T-helper 2 cell (primary cell): Measurements from ENCODE around the gene TIE1.

ENCODE experiments used
- DNase-seq, 5 experiments: peaks; one replicate each; pipeline versions ENCODE4 v3.0.0 to v3.0.0-alpha.2; 2012 to 2022

The TIE1 gene

DNA sequence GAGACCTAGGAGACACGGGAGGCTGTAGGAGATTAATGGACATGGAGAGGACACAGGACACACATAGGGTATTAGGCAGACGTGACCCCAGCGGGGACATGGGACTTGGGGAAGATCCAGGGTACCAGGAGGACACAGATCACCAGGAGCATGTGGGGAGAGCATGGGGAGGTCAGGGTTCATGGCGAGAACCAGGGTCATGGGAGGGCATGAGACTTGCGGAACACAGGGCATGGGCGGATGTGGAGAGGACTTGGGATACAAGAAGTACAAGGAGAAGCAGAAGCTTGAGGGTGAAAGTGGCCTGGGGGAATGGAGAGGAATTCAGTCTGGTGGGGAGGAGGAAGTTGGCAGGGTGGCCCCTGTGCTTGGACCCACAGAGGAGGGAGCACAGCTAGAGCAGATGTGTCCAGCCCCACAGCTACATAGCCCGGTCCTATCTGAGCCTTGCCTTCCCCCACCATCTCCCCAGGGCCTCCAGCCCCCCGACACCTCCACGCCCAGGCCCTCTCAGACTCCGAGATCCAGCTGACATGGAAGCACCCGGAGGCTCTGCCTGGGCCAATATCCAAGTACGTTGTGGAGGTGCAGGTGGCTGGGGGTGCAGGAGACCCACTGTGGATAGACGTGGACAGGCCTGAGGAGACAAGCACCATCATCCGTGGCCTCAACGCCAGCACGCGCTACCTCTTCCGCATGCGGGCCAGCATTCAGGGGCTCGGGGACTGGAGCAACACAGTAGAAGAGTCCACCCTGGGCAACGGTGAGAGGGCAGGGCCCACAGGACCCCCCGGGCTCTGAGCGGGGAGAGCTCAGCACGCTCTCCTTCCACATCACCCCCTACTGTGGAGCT, 12.1 kb downstream of the TIE1 start:
- DNase-seq, result no peak

DNA sequence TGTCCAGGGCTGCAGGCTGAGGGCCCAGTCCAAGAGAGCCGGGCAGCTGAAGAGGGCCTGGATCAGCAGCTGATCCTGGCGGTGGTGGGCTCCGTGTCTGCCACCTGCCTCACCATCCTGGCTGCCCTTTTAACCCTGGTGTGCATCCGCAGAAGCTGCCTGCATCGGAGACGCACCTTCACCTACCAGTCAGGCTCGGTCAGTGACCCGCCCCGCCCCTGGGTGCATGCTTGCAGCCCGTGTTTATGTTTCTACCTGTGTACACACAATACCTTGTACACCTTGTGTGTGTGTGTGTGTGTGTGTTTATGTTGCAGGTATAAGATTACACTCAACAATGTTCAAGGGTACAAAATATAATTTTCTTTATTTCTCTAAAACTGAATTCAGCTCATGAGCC, 13.0 kb downstream of the TIE1 start:
- no peak for DNase-seq

GRCh38 chr1:43314233-43314632, 13.5 kb downstream of the TIE1 start:
- no peak for DNase-seq

DNA sequence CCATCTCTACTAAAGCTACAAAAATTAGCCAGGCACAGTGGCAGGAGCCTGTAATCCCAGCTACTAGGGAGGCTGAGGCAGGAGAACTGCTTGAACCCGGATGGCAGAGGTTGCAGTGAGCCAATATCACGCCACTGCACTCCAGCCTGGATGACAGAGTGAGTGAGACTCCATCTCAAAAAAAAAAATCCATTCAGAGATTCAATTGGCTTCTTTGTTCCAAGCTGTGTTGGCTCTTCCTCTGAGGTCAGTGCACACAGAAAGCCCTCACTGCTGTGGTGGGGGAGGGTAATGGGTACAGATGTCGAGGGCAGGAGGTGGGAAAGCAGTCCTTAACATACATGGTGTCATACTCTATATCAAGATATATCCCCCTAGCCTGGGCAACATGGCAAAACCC, 14.7 kb downstream of the TIE1 start:
- DNase-seq, result no peak

GRCh38 chr1:43315963-43316737, 15.4 kb downstream of the TIE1 start:
- no peak for DNase-seq

GRCh38 chr1:43316738-43317520, 16.1 kb downstream of the TIE1 start:
- no peak for DNase-seq

GRCh38 chr1:43317817-43318471, 17.2 kb downstream of the TIE1 start:
- DNase-seq, result no peak

GRCh38 chr1:43318831-43319230, 18.0 kb downstream of the TIE1 start:
- no peak for DNase-seq

DNA sequence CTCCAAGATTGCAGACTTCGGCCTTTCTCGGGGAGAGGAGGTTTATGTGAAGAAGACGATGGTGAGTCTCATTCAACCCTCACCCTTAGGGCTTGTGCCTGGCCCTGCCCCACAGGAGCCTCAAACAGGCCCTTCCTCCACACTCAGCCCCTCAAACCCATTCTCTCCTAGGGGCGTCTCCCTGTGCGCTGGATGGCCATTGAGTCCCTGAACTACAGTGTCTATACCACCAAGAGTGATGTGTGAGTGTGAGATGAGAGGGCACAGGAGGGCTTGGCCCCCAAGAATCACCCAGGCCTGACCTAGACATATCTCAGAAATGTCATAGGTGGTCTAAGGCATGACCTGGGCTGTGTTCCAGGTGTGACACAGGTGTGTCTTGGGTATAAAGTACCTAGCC, 18.5 kb downstream of the TIE1 start:
- no peak for DNase-seq

GRCh38 chr1:43319766-43320165, 19.0 kb downstream of the TIE1 start:
- no peak for DNase-seq

DNA sequence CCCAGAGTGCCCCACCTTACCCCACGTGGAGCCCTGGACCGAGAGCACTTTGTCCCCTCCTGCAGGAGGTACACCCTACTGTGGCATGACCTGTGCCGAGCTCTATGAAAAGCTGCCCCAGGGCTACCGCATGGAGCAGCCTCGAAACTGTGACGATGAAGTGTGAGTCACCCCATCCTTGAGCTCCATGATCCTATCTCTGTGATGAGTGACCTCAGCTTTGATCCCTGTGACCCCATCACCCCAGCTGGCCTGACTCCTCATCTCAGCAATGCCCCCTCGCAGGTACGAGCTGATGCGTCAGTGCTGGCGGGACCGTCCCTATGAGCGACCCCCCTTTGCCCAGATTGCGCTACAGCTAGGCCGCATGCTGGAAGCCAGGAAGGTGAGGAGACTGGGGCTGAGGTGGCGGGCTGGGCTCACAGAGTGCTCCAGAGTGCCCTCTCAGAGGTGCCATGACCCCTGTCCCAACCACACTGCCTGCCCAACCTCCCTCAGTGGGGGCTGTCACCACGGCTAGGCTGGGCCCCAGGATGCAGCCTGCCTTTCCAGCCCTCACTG, 20.6 kb downstream of the TIE1 start:
- DNase-seq, result no peak

DNA sequence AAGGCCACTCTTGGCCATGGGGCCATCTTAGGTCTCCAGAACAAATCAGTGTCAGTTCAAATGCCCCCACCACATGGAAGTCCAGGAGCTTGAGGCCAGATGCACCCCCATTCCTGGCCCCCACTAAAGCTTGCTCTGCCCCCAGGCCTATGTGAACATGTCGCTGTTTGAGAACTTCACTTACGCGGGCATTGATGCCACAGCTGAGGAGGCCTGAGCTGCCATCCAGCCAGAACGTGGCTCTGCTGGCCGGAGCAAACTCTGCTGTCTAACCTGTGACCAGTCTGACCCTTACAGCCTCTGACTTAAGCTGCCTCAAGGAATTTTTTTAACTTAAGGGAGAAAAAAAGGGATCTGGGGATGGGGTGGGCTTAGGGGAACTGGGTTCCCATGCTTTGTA, 21.7 kb downstream of the TIE1 start:
- DNase-seq, result no peak

GRCh38 chr1:43324810-43325209, 24.0 kb downstream of the TIE1 start:
- no peak for DNase-seq

- DNase-seq, result no peak
Measured at GRCh38 chr1:43325381-43325780, 24.6 kb downstream of the TIE1 start.

GRCh38 chr1:43327549-43328292, 26.9 kb downstream of the TIE1 start:
- DNase-seq, result no peak

DNA sequence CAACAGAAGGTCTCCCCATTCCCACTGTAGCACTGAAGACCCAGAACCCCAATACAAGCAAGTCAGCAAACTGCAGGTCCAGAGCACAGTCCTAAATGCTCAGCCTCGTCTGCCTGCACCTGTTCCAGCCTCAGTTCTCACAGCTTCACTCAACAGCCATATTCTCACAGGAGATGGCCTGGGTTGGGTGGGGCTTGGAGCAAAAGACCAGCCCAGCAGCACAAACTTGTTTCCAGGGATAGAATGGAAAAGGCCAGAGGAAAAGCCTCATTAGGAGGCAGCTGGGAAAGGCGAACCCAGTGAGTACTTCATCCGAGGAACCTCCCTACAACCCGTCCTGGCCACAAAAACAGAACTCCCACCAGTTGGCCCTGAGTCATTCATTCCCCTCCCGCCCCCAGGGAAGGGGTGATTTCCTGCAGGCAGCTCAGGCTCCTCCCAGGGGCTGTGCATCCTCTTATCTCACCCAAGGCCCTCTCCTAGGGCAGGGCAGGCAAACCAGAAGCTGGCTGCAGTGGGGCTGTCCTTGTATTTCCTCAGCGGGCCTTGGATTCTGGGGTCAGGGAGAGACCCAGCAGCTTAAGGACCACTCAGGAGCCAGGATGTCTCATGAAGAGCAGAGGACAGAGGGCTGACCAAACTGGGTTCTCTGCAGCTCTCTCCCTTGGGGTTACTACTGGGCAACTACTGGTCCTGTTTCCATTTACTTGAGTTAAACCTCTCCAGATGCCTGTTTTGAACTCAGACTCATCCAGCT, 29.4 kb downstream of the TIE1 start:
- peak in 1 of 5 experiments; percentile 42 for DNase-seq

DNA sequence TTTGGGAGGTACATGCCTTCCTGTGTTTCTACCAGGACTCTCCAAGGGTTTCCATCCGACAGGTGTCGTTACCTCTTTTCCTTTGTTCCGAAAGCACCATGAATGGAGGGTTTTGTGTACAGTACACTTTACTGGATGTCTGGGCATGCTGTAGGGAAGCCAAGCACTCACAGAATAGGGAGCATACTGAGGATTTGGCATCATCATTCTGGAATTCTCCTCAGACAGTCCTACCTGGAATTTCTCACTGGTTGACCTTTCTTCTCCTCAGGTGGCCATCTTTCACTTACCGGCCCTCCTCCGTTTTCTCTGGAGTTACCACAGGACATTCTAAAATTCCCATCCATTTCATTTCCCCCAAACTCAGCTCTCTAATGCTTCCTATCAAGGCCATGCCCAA, 30.9 kb downstream of the TIE1 start:
- DNase-seq, result no peak

DNA sequence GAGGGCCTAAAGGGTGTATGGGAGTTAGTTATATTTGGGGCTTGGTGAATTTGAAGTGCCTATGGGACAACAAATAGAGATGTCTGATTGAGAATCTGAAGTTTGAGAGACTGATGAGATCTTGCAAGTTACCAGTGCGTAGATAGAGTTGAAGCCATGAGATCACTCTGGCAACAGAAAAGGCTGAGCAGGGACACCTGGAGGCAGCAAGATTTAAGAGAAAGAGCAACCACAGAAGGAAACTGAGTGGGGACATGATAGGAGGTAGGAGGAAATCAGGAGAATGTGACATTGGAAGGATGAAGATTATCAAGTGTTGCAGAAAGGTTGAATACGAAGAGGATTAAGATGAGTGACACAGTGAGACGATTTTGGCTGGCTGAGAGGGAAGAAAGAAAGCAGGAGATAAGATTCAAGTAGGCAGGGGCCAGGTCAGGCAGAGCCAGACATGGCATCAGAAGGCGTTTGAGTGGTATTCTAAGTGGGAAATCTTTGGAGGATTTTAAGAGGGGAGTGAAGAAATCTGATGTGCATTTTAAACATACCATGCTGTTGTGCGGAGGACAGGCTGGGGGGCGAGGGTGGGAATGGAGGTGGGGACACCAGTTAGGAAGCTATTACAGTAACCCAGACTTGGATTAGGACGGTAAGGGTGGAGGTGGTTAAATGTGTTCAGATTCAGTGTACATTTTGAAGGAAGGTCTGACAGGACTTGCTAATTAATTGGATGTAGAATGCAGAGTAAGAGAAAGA, 33.8 kb downstream of the TIE1 start:
- no peak for DNase-seq

DNA sequence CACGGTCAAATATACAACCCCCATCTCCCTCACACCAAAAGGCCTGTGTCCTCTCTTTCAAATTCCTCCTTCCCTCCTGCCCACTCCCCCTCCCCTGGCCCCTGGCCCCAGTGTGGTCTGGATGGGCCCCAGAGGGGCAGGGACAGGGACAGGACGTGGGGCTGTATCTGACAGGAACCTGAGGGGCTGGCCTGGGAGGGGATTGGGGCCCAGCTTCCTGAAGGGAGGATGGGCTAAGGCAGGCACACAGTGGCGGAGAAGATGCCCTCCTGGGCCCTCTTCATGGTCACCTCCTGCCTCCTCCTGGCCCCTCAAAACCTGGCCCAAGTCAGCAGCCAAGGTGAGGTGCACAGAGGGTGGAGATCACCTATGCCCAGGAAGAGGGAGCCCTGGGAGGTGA, 36.8 kb downstream of the TIE1 start, which contains the start of gene MPL:
Gene MPL (plus strand): TSS at position 231 of the 400 bp plus-strand sequence. CDS start 31 bp downstream, at position 262.
- DNase-seq, result no peak

DNA sequence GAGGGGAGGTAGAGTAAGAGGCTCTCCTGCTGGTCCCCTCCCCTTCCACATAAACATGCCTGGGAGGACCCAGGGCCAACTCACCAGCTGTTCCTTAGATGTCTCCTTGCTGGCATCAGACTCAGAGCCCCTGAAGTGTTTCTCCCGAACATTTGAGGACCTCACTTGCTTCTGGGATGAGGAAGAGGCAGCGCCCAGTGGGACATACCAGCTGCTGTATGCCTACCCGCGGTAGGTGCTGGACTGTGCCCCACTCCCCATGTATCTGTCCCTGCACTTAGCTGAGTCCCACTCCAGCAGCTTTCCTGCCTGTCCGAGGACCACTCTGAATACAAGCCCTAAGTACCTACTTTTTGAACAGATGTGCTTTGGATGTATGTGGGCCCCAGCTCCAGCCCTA, 37.2 kb downstream of the TIE1 start:
- DNase-seq, result no peak
